HG02623 (cell line): ENCODE results near the gene DHRS3.

ENCODE experiments used
- ATAC-seq: cut with Tn5 transposase; IDR thresholded peaks from one replicate; pipeline ENCODE4 v1.9.1; 2021; ENCODE audit warnings: moderate library complexity; ENCODE audit not compliant: unreplicated experiment

Gene DHRS3

GRCh38 chr1:12518931-12519692, 98.9 kb downstream of the DHRS3 start:
- no peak for ATAC-seq
